Testis (tissue), 3 donors: ENCODE data around the gene SYAP1. TPM values are rescaled to one million over a fixed set of nuclear protein-coding genes. Genes with fewer than 3 reads are reported as not detected.
"Not testable (repeated sequence)": the region's sequence is repeated elsewhere in the genome, so short reads cannot be mapped to it uniquely, and the experiment has no call there.

Experiments
- DNase-seq: peaks from one replicate; pipeline ENCODE4 v3.0.0-alpha.2; 2019
- H3K27ac ChIP-seq, 2 donors: fragments of 200-600 bp; sonication (generic); one replicate each; pipeline ENCODE4 v1.5.1; 2019
- H3K27me3 ChIP-seq: fragments of 200-600 bp; sonication (generic); one replicate; pipeline ENCODE4 v1.5.1; 2019
- H3K36me3 ChIP-seq: fragments of 200-600 bp; sonication (generic); one replicate; pipeline ENCODE4 v1.5.1; 2017; ENCODE audit warnings: low read depth; ENCODE audit errors: missing control alignments
- H3K4me1 ChIP-seq: fragments of 200-600 bp; sonication (generic); one replicate; pipeline ENCODE4 v1.5.1; 2019
- H3K4me3 ChIP-seq, 2 donors: fragments of 200-600 bp; sonication (generic); one replicate each; pipeline ENCODE4 v1.5.1; 2017 to 2019
- H3K9me3 ChIP-seq: fragments of 200-600 bp; sonication (generic); one replicate; pipeline ENCODE4 v1.5.1; 2017
- CTCF ChIP-seq, 3 experiments: fragments of 450-650 bp in 2 of 3; fragments of 200-600 bp in 1 of 3; sonication (generic) in 1 of 3; IDR thresholded peaks; one replicate each; pipeline ENCODE4 v1.5.1; 2016 to 2019; ENCODE audit warnings: antibody characterized with exemption in 3 of 3, mild to moderate bottlenecking in 2 of 3, moderate library complexity in 1 of 3
- POLR2A ChIP-seq: fragments of 450-650 bp; IDR thresholded peaks from one replicate; pipeline ENCODE4 v1.6.1; 2017; ENCODE audit warnings: antibody characterized with exemption, mild to moderate bottlenecking, moderate library complexity
- WGBS, 2 donors: methylation state at CpG; one replicate each; pipeline ENCODE4 v1.1.5; 2018; 5-methylcytosine and 5-hydroxymethylcytosine counted together
- intact Hi-C: fragments of 100-400 bp; cut with DNase I; formaldehyde crosslinking; loops from one replicate; pipeline ENCODE4 v1.15.1; 2023; ENCODE audit warnings: low total_unique reads
- polyA plus RNA-seq: library from polyadenylated mRNA; stranded (reverse); fragments of 350-450 nt; fragmentation: Illumina TruSeq; extraction: RNeasy Lipid Tissue Mini Kit (QIAGEN cat#74804); gene quantifications from one replicate; pipeline ENCODE4 v1.2.3, GENCODE V29; 2014; ENCODE audit warnings: low read depth, low replicate concordance; ENCODE audit not compliant: insufficient read depth
- total RNA-seq, 2 donors: library from RNA; depleted of rRNA; stranded (reverse); fragments of >200 nt; gene quantifications; one replicate each; pipeline ENCODE4 v1.2.3, GENCODE V29; 2016

SYAP1 gene
- total and polyA plus RNA-seq, 3 donors from 2014 or later: 9.0 to 17.1 (median 15.6) TPM

GRCh38 chrX:16711893-16712547 is 7.4 kb upstream of the SYAP1 start:
- Histone ChIP-seq H3K27ac (peak overlapping the region; percentile 73 to 80), H3K27me3 (no peaks in the 10 kb centered on the region), H3K9me3 (no peaks in the 10 kb centered on the region), H3K36me3 (no peaks in the 10 kb centered on the region), H3K4me1 (no peaks in the 10 kb centered on the region), H3K4me3 (peak overlapping the region; percentile 60 to 76)
- 3 to 10% methylated on average over 2 to 22 of the region's 67 CpGs for WGBS, 2 donors
- intact Hi-C loops: no loop called here
- TF ChIP-seq POLR2A (no peak), CTCF (IDR thresholded peaks at IDR 0.05) (no peak)
- peak; percentile 13 for DNase-seq

- 3 to 12% methylated on average over 7 to 26 of the region's 30 CpGs for WGBS, 2 donors
- no peaks in the 10 kb centered on the region for H3K4me1 ChIP-seq
- peak; percentile 55 for DNase-seq
- peak within 1 kb of the TSS; percentile 60 to 76 for H3K4me3 ChIP-seq
- no peaks in the 10 kb centered on the region for H3K27me3 ChIP-seq
- no peaks in the 10 kb centered on the region for H3K36me3 ChIP-seq
- H3K9me3 ChIP-seq: no peaks in the 10 kb centered on the region
- intact Hi-C loops: no loop called here
- no peak for TF ChIP-seq POLR2A
- H3K27ac ChIP-seq: peak within 1 kb of the TSS; percentile 73 to 80
Measured at GRCh38 chrX:16712548-16713155, 6.8 kb upstream of the SYAP1 start, which contains the start of gene CTPS2. Gene CTPS2, minus strand, starts transcription at chrX:16712669. Its CDS starts 9,767 bp downstream, at chrX:16702902.

- Histone ChIP-seq H3K36me3 (no peaks in the 10 kb centered on the region), H3K4me1 (no peaks in the 10 kb centered on the region), H3K27me3 (no peaks in the 10 kb centered on the region), H3K4me3 (no peak overlapping the region), H3K9me3 (no peaks in the 10 kb centered on the region), H3K27ac (no peak overlapping the region)
- intact Hi-C loops: no loop called here
- 68 to 69% methylated on average over 7 of the region's 8 CpGs for WGBS, 2 donors
- no peak for DNase-seq
- TF ChIP-seq CTCF (IDR thresholded peaks at IDR 0.05): no peak
- TF ChIP-seq POLR2A: no peak
Measured at GRCh38 chrX:16714504-16714903, 4.9 kb upstream of the SYAP1 start.

GRCh38 chrX:16715638-16716037 is 3.8 kb upstream of the SYAP1 start:
- H3K4me3 ChIP-seq, H3K4me1 ChIP-seq, DNase-seq, intact Hi-C loops, H3K36me3 ChIP-seq, H3K27me3 ChIP-seq, H3K27ac ChIP-seq, H3K9me3 ChIP-seq: not testable (repeated sequence)
- WGBS, 2 donors: 95 to 98% methylated on average over 6 of the region's 6 CpGs

- H3K9me3 ChIP-seq, H3K27me3 ChIP-seq, H3K27ac ChIP-seq, H3K36me3 ChIP-seq, H3K4me3 ChIP-seq, DNase-seq, H3K4me1 ChIP-seq, intact Hi-C loops: not testable (repeated sequence)
- 91 to 92% methylated on average over 5 to 6 of the region's 6 CpGs for WGBS, 2 donors
Measured at GRCh38 chrX:16716451-16716850, 3.0 kb upstream of the SYAP1 start.

- TF ChIP-seq POLR2A: no peak
- TF ChIP-seq CTCF (IDR thresholded peaks at IDR 0.05): no peak
- peak overlapping the region; percentile 63 to 80 for H3K4me3 ChIP-seq
- H3K27me3 ChIP-seq: no peaks in the 10 kb centered on the region
- no peak for DNase-seq
- H3K9me3 ChIP-seq: no peaks in the 10 kb centered on the region
- no peaks in the 10 kb centered on the region for H3K36me3 ChIP-seq
- 13 to 16% methylated on average over 3 to 6 of the region's 6 CpGs for WGBS, 2 donors
- peak overlapping the region; percentile 91 to 92 for H3K27ac ChIP-seq
- no peaks in the 10 kb centered on the region for H3K4me1 ChIP-seq
- intact Hi-C loops: no loop called here
Measured at GRCh38 chrX:16718824-16719333, 533 bp upstream of the SYAP1 start.
